Measurements from ENCODE around the gene MTHFSD. TPM values are rescaled to one million over a fixed set of nuclear protein-coding genes. Genes with fewer than 3 reads are reported as not detected.
A peak's percentile ranks its signal among the peaks of the same experiment; 100 is the strongest.

MTHFSD gene
- polyA plus RNA-seq, 1 of the 3 experiments (the other 2 are of a cell fraction) = 15.6 TPM

- no peak overlapping the region for H2AFZ ChIP-seq (ENCODE audit: low read depth)
- no peaks in the 10 kb centered on the region for H3F3A ChIP-seq (replicated peaks; ENCODE audit: insufficient read depth)
- H3K79me2 ChIP-seq (ENCODE audit: insufficient read depth) = no peaks in the 10 kb centered on the region
- CTCF ChIA-PET = no interaction called here
- H3K4me3 ChIP-seq (ENCODE audit: low read depth in 2 of 2, low read length in 1 of 2) = no peak overlapping the region
- 0 out of 2 replicates have a peak, but pooled peaks cover 4% of the 10 kb centered on the region for H4K20me1 ChIP-seq (ENCODE audit: insufficient read depth)
- no peak overlapping the region for H3K9ac ChIP-seq
- WGBS (ENCODE audit: low lambda C conversion rate) = 7% methylated on average over 17 of the region's 44 CpGs
- H3K9me3 ChIP-seq = no peaks in the 10 kb centered on the region
- no peaks in the 10 kb centered on the region for H3K9me2 ChIP-seq
- no peak overlapping the region for H3K27ac ChIP-seq (ENCODE audit: low read depth in 2 of 2, low read length in 1 of 2)
- POLR2A ChIA-PET = no interaction called here
- peaks cover 97% of the 10 kb centered on the region for H3K27me3 ChIP-seq (ENCODE audit: insufficient read depth)
- no peaks in the 10 kb centered on the region for H3K36me3 ChIP-seq (replicated peaks in 1 of 2; ENCODE audit: control insufficient read depth in 1 of 2, insufficient read depth in 2 of 2, low read length in 1 of 2)
- peak; percentile 60; the same call in 1 of the 2 replicates for TF ChIP-seq EZH2phosphoT487 (IDR thresholded peaks at IDR 0.05; ENCODE audit: borderline replicate concordance, low read depth)
- TF ChIP-seq RCOR1 (IDR thresholded peaks at IDR 0.05; ENCODE audit: low read length) = no peak
- no peak for DNase-seq
- H3K4me1 ChIP-seq (ENCODE audit: control insufficient read depth in 1 of 2, insufficient read depth in 2 of 2, low read depth in 1 of 2, low read length in 1 of 2) = no peaks in the 10 kb centered on the region
- no peak overlapping the region for H3K4me2 ChIP-seq
These were observed 57.4 kb downstream of the MTHFSD start for GRCh38 chr16:86497551-86498021.

GRCh38 chr16:86496929-86497461, 58.0 kb downstream of the MTHFSD start:
- H3K9ac ChIP-seq = no peak overlapping the region
- no peak overlapping the region for H2AFZ ChIP-seq (ENCODE audit: low read depth)
- no peaks in the 10 kb centered on the region for H3K9me3 ChIP-seq
- no peaks in the 10 kb centered on the region for H3K79me2 ChIP-seq (ENCODE audit: insufficient read depth)
- 0 out of 2 replicates have a peak, but pooled peaks have one; percentile 32 for TF ChIP-seq EZH2phosphoT487 (IDR thresholded peaks at IDR 0.05; ENCODE audit: borderline replicate concordance, low read depth)
- TF ChIP-seq FOSL2 (IDR thresholded peaks at IDR 0.05; ENCODE audit: borderline replicate concordance, low read depth) = no peak
- ChIA-PET CTCF (no interaction called here), POLR2A (no interaction called here)
- H3F3A ChIP-seq (replicated peaks; ENCODE audit: insufficient read depth) = no peaks in the 10 kb centered on the region
- H3K4me3 ChIP-seq (ENCODE audit: low read depth in 2 of 2, low read length in 1 of 2) = no peak overlapping the region
- H3K27me3 ChIP-seq (ENCODE audit: insufficient read depth) = peaks cover 97% of the 10 kb centered on the region
- no peak overlapping the region for H3K27ac ChIP-seq (ENCODE audit: low read depth in 2 of 2, low read length in 1 of 2)
- 0 out of 2 replicates have a peak, but pooled peaks cover 4% of the 10 kb centered on the region for H4K20me1 ChIP-seq (ENCODE audit: insufficient read depth)
- H3K4me2 ChIP-seq = no peak overlapping the region
- WGBS (ENCODE audit: low lambda C conversion rate) = 11% methylated on average over 19 of the region's 45 CpGs
- no peak for DNase-seq
- H3K4me1 ChIP-seq (ENCODE audit: control insufficient read depth in 1 of 2, insufficient read depth in 2 of 2, low read depth in 1 of 2, low read length in 1 of 2) = no peaks in the 10 kb centered on the region
- H3K36me3 ChIP-seq (replicated peaks in 1 of 2; ENCODE audit: control insufficient read depth in 1 of 2, insufficient read depth in 2 of 2, low read length in 1 of 2) = no peaks in the 10 kb centered on the region
- H3K9me2 ChIP-seq = no peaks in the 10 kb centered on the region

- H3K27me3 ChIP-seq (ENCODE audit: insufficient read depth) = peaks cover 97% of the 10 kb centered on the region
- ChIA-PET POLR2A (no interaction called here), CTCF (no interaction called here)
- TF ChIP-seq EZH2phosphoT487 (IDR thresholded peaks at IDR 0.05; ENCODE audit: borderline replicate concordance, low read depth) = no peak
- no peak for TF ChIP-seq GABPA (IDR thresholded peaks at IDR 0.05; ENCODE audit: low read depth)
- TF ChIP-seq TCF12 (IDR thresholded peaks at IDR 0.05) = no peak
- TF ChIP-seq, protein P1, sequence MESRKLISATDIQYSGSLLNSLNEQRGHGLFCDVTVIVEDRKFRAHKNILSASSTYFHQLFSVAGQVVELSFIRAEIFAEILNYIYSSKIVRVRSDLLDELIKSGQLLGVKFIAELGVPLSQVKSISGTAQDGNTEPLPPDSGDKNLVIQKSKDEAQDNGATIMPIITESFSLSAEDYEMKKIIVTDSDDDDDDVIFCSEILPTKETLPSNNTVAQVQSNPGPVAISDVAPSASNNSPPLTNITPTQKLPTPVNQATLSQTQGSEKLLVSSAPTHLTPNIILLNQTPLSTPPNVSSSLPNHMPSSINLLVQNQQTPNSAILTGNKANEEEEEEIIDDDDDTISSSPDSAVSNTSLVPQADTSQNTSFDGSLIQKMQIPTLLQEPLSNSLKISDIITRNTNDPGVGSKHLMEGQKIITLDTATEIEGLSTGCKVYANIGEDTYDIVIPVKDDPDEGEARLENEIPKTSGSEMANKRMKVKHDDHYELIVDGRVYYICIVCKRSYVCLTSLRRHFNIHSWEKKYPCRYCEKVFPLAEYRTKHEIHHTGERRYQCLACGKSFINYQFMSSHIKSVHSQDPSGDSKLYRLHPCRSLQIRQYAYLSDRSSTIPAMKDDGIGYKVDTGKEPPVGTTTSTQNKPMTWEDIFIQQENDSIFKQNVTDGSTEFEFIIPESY (IDR thresholded peaks at IDR 0.05; ENCODE audit: borderline replicate concordance, low read depth) = no peak
- no peak for TF ChIP-seq MEF2A (IDR thresholded peaks at IDR 0.05; ENCODE audit: borderline replicate concordance, low read depth)
- TF ChIP-seq FOXJ3 (CRISPR knock-in tag; IDR thresholded peaks at IDR 0.05) = no peak
- no peak for TF ChIP-seq RXRA (IDR thresholded peaks at IDR 0.05; ENCODE audit: borderline replicate concordance, low read depth)
- no peak for TF ChIP-seq SIN3A (IDR thresholded peaks at IDR 0.05; ENCODE audit: borderline replicate concordance, low read depth, low read length)
- no peak for TF ChIP-seq SMC3 (IDR thresholded peaks at IDR 0.05; ENCODE audit: low read depth, low read length)
- no peak for TF ChIP-seq FOXM1 (IDR thresholded peaks at IDR 0.05; ENCODE audit: low read depth)
- no peak for TF ChIP-seq JUND (IDR thresholded peaks at IDR 0.05)
- TF ChIP-seq RCOR1 (IDR thresholded peaks at IDR 0.05; ENCODE audit: low read length) = no peak
- TF ChIP-seq CTCF (IDR thresholded peaks at IDR 0.05) = no peak
- no peak for TF ChIP-seq MXI1 (IDR thresholded peaks at IDR 0.05; ENCODE audit: low read depth, low read length)
- TF ChIP-seq IRF3 (IDR thresholded peaks at IDR 0.05; ENCODE audit: low read depth, low read length) = no peak
These were observed 58.6 kb downstream of the MTHFSD start for GRCh38 chr16:86496262-86496928.

More at GRCh38 chr16:86496262-86496928, 58.6 kb downstream of the MTHFSD start:
- H2AFZ ChIP-seq (ENCODE audit: low read depth) = no peak overlapping the region
- DNase-seq = no peak
- no peaks in the 10 kb centered on the region for H3K4me1 ChIP-seq (ENCODE audit: control insufficient read depth in 1 of 2, insufficient read depth in 2 of 2, low read depth in 1 of 2, low read length in 1 of 2)
- H3K36me3 ChIP-seq (replicated peaks in 1 of 2; ENCODE audit: control insufficient read depth in 1 of 2, insufficient read depth in 2 of 2, low read length in 1 of 2) = no peaks in the 10 kb centered on the region
- no peak overlapping the region for H3K4me3 ChIP-seq (ENCODE audit: low read depth in 2 of 2, low read length in 1 of 2)
- H3K4me2 ChIP-seq = no peak overlapping the region
- no peaks in the 10 kb centered on the region for H3K79me2 ChIP-seq (ENCODE audit: insufficient read depth)
- H3F3A ChIP-seq (replicated peaks; ENCODE audit: insufficient read depth) = no peaks in the 10 kb centered on the region
- H3K9me2 ChIP-seq = no peaks in the 10 kb centered on the region
- no peak overlapping the region for H3K27ac ChIP-seq (ENCODE audit: low read depth in 2 of 2, low read length in 1 of 2)
- H3K9me3 ChIP-seq = no peaks in the 10 kb centered on the region
- 5% methylated on average over 23 of the region's 34 CpGs for WGBS (ENCODE audit: low lambda C conversion rate)
- H3K9ac ChIP-seq = no peak overlapping the region
- 0 out of 2 replicates have a peak, but pooled peaks cover 4% of the 10 kb centered on the region for H4K20me1 ChIP-seq (ENCODE audit: insufficient read depth)
